ENCODE data around the gene AP4E1. TPM values are rescaled to one million over a fixed set of nuclear protein-coding genes. Genes with fewer than 3 reads are reported as not detected.
"Not testable (repeated sequence)": the region's sequence is repeated elsewhere in the genome, so short reads cannot be mapped to it uniquely, and the experiment has no call there.

Gene AP4E1
- total RNA-seq, 1 donor from 2014 or later, result 11.3 TPM

DNA sequence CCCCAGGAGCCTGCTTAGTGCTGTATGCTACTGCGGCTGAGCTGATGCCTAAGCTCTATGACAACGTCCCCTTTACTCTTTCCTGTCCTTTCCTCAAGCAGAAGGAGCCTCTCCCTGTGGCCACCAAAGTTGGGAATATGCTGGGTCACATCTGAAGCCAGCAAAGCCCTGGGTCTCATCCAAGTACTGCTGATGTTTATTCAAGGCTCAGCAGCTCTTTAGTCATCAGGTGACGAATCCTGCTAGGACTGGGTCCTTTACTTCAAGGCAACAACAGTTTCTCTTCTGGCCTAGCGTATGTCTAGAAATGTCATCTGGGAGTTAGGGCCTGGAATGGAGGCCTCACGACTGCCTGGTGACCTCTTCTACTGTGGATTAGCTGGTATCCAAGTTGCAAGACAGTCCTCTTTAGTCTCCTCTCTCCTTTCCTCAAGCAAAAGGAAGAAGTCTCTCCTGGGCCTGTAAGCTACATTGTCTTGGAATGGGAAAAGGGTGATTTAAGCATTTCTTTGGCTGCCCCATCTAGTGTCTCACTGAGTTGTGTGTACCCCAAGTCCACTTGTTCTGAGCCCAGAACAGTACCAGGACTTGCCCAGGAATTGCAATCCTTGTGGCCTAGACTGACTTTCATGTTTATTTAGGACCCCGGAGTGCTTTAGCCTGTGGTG, 122.3 kb downstream of the AP4E1 start:
- TF ChIP-seq, protein P1, sequence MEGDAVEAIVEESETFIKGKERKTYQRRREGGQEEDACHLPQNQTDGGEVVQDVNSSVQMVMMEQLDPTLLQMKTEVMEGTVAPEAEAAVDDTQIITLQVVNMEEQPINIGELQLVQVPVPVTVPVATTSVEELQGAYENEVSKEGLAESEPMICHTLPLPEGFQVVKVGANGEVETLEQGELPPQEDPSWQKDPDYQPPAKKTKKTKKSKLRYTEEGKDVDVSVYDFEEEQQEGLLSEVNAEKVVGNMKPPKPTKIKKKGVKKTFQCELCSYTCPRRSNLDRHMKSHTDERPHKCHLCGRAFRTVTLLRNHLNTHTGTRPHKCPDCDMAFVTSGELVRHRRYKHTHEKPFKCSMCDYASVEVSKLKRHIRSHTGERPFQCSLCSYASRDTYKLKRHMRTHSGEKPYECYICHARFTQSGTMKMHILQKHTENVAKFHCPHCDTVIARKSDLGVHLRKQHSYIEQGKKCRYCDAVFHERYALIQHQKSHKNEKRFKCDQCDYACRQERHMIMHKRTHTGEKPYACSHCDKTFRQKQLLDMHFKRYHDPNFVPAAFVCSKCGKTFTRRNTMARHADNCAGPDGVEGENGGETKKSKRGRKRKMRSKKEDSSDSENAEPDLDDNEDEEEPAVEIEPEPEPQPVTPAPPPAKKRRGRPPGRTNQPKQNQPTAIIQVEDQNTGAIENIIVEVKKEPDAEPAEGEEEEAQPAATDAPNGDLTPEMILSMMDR (IDR thresholded peaks at IDR 0.05; ENCODE audit: insufficient read depth, low read length, poor library complexity, severe bottlenecking), result no peak
- H3K27me3 ChIP-seq (ENCODE audit: control insufficient read depth, insufficient read depth, low read length), result no peaks in the 10 kb centered on the region
- no peak for DNase-seq (ENCODE audit: low read depth)

DNA sequence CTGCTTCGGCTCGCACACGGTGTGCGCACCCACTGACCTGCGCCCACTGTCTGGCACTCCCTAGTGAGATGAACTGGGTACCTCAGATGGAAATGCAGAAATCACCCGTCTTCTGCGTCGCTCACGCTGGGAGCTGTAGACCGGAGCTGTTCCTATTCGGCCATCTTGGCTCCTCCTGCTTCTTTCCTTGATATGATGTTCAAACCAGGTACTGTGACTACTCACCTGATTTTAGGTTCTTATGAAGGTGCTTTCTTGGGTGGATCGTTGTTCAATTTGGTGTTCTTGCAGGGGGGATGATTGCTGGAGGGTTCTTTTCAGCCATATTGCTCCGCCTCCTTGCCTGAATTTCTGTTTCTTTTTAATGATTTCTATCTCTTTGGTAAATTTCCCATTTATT, 129.0 kb downstream of the AP4E1 start:
- H3K27me3 ChIP-seq (ENCODE audit: control insufficient read depth, insufficient read depth, low read length); H3K4me3 ChIP-seq (ENCODE audit: low read depth, low read length); H3K36me3 ChIP-seq (ENCODE audit: control insufficient read depth, insufficient read depth, low read length); DNase-seq (ENCODE audit: low read depth): not testable (repeated sequence)

More for the DNA sequence above, 122.3 kb downstream of the AP4E1 start:
- no peak overlapping the region for H3K4me3 ChIP-seq (ENCODE audit: low read depth, low read length)
- H3K36me3 ChIP-seq (ENCODE audit: control insufficient read depth, insufficient read depth, low read length), result no peaks in the 10 kb centered on the region

DNA sequence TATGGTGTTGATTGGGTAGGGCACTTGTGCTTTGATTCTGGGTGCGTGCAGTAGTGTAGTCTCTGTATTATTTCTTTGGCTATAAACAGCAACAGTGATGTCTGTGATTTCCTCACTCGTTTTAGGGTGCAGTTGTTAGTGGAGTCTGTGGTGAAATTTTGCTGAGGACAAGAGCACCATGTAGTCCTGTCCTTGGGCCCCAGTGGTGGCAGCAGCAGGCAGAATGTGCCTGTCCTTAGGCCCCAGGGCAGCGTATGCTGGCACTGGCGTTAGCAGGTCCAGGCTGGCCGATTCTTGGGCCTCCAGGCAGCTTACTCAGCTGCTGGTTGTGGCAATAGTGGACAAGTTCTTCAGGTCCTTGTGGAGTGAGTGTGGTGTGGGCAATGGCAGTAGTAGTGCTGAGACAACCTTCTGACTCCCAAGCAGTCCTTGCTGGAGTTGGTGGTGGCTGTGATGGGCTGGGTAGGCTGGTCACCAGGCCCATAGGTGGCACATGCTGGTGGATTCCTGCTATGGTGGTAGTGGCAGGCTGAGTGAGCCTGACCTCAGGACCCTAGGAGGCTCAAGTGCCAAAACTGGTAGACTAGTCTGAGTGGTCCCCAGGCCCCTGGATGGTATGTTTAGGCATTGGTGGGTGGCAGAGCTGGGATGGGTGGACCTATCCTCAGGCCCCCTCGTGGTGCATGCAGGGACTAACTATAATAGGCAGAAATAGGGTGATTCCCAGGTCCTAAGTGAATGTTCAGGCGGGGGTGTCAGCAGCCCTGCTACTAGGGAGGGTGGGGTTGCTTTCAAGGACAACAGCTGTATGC, 129.9 kb downstream of the AP4E1 start:
- Histone ChIP-seq H3K36me3 (ENCODE audit: control insufficient read depth, insufficient read depth, low read length) (no peaks in the 10 kb centered on the region), H3K4me3 (ENCODE audit: low read depth, low read length) (no peak overlapping the region), H3K27me3 (ENCODE audit: control insufficient read depth, insufficient read depth, low read length) (no peaks in the 10 kb centered on the region)
- DNase-seq (ENCODE audit: low read depth), result no peak
- TF ChIP-seq, protein P1 (IDR thresholded peaks at IDR 0.05; ENCODE audit: insufficient read depth, low read length, poor library complexity, severe bottlenecking), result no peak

DNA sequence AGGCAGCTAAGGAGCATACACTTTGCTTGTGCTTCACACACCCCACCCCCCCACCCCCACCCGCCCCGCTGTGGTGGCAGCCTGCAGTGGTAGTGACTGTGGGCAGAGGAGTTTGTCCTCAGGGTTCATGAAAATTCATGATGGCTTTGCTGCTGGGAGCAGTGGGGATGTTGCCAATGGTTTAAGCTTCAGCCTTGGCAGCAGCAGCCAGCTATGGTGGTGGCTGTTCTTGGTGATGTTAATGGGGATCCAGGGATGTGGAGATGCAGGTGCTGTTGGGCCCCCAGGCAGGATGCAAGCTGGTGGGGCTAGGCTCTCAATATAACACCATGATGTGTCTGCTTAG, 130.5 kb downstream of the AP4E1 start:
- H3K27me3 ChIP-seq (ENCODE audit: control insufficient read depth, insufficient read depth, low read length), result no peaks in the 10 kb centered on the region
- TF ChIP-seq, protein P1 (IDR thresholded peaks at IDR 0.05; ENCODE audit: insufficient read depth, low read length, poor library complexity, severe bottlenecking), result no peak
- DNase-seq (ENCODE audit: low read depth), result no peak

DNA sequence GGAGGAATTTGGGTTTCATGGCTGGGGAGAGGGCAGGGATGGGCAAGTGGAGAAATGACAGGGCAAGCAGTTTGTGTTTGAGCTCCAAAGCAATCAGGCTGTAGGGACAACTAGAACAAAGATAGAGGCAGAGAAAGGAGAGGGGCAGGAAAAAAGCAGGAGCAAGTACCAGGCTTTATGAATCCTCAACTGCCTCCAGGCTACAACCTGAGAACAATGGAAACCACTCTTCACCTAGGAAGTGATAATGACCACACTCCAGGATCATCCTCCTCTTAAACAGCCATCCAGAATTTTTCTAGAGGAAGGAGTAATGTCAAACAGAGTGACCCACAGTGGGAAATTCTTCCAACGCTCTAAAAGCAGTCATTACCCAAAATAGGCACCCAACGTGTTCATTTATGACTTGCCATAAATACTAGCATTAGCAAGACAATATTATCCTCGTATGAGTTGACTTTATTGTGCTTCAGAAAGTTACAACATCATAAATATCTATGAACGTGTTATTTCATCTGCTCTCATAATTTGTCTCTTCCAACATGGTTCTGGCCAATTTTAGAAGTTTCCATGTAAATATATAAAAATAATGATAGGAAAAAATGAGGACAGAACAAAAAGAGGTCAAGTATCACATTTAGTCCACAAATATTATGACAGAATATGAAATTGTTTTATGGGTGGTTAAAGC, 135.7 kb downstream of the AP4E1 start:
- no peak for DNase-seq (ENCODE audit: low read depth)
- H3K27me3 ChIP-seq (ENCODE audit: control insufficient read depth, insufficient read depth, low read length), result no peaks in the 10 kb centered on the region
- TF ChIP-seq, protein P1 (IDR thresholded peaks at IDR 0.05; ENCODE audit: insufficient read depth, low read length, poor library complexity, severe bottlenecking), result no peak
- H3K36me3 ChIP-seq (ENCODE audit: control insufficient read depth, insufficient read depth, low read length), result no peaks in the 10 kb centered on the region
- no peak overlapping the region for H3K4me3 ChIP-seq (ENCODE audit: low read depth, low read length)

More for the DNA sequence above, 130.5 kb downstream of the AP4E1 start:
- H3K36me3 ChIP-seq (ENCODE audit: control insufficient read depth, insufficient read depth, low read length), result no peaks in the 10 kb centered on the region
- no peak overlapping the region for H3K4me3 ChIP-seq (ENCODE audit: low read depth, low read length)

DNA sequence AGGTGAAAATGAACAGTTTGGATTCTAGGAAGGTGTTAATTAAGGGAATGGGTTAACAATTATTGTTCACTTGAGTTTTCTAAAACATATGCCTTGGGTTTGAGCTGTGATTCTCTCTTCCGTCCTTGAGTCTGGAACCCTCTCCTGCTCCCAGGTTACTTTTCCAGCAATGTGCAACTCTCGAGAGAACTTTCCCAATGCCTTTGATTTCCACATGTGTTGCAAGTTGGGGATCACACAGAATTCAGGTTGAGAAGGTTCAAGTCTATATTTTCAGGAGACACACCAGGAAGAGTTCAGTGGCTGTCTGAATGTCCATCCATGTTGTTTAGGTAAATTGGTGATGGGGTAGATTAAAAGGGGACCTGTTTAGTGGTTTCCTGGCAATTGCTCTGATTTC, 137.5 kb downstream of the AP4E1 start:
- no peak overlapping the region for H3K4me3 ChIP-seq (ENCODE audit: low read depth, low read length)
- TF ChIP-seq, protein P1 (IDR thresholded peaks at IDR 0.05; ENCODE audit: insufficient read depth, low read length, poor library complexity, severe bottlenecking), result no peak
- H3K27me3 ChIP-seq (ENCODE audit: control insufficient read depth, insufficient read depth, low read length), result no peaks in the 10 kb centered on the region
- H3K36me3 ChIP-seq (ENCODE audit: control insufficient read depth, insufficient read depth, low read length), result no peaks in the 10 kb centered on the region
- DNase-seq (ENCODE audit: low read depth), result no peak

All from kidney epithelial cell (primary cell).